GM18526 (cell line): ENCODE measurements around the gene CAPN6.

Source experiments
- POLR2A ChIP-seq: IDR thresholded peaks from 3 replicates; pipeline ENCODE4 v1.6.1; 2011; ENCODE audit not compliant: insufficient read length; ENCODE audit errors: extremely low read depth

The CAPN6 gene

DNA sequence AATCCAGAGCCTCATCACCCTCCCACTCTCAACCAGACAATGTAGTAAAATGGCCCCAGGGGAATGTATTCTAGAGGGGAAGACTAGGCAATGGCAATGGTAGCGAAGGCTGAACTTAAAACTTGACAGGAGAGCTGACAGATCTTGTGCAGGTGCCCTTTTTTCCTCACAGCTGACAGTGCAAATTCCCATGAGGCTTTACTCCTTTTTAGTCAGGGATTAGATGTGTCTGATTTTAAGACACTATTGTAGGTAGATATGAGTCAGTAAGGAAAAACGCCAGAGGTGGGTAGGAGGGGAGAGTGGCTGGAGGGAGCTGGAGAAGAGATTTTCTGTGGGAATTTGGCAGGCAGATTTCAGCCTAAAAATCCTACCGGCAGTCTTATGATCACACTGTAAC is 10.7 kb downstream of the CAPN6 start:
- no peak for TF ChIP-seq POLR2A

DNA sequence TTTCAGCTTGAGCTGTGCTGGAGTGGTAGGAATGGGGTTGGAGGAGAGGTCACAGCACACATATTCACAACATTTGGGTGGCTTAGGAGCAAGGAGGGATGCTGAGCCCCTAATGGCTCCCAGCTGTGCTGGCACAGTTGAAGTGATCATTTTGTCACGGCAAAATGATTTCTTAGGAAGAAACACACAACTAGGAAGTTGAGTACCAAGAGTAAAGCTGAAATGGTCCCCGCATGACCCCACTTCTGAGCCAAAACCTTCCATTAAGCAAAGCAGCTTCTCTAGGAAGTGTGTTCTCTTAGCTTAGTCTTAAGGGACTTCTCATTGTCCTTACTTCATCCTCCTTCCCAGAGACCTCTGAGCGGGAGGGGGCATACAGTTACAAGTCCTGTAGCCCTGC is 12.6 kb downstream of the CAPN6 start:
- TF ChIP-seq POLR2A, result no peak

DNA sequence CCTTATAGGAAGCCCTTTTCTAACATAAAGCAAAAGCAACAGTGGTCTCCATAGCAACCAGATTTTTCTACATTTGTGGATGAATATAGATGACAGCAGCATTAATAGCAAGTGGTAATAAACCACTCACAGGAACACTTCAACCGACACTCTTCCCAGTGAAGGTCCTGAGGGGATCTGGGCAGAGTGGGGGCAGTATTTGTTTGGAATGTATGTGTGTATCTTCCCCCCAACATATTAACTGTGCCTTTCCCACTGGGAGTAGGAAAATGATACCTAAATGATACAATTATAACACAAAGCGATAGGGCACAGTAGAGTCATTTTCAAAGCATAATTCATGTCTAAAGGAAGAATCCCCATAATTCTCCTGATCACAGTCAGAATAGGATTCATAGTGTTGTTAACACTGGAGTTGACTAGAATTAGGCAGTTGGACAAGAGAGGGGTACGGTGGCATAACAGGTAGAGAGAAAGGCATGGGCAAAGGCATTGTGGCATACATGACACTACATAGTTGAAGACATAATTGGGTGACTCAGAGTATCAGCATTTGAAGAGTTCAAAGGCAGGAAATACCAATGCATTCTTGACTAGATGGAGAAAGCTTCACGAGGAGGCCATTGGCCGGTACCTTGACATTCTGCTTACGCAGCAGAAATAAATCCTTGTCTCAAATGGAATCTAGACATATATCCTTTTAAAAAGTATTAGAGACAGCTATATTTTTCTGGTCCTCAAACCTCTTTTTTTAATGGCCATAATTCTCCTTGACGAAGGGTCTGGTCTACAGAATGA is 15.2 kb downstream of the CAPN6 start:
- no peak for TF ChIP-seq POLR2A

DNA sequence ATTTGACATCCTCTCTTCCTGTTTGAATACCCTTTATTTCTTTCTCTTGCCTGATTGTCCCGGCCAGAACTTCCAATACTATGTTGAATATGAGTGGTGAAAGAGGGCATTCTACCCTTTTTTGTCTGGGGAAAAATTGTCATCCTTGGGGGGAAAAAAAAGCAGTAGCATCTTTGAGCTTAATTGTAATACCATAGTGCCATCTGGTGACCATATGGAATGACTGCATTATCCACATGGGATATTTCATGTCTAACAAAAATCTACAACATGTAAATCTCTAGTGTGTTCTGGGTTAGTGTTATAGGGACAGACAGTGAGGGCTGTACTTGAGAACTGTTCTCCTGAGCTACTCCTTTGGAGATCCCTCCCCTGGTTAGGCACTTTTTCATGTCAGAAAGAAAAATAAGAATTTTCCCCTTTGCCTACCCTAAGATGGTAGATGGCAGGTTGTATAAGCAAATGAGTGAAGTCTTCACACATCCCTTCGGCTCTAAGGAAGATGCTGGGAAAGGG is 26.0 kb downstream of the CAPN6 start:
- no peak for TF ChIP-seq POLR2A

DNA sequence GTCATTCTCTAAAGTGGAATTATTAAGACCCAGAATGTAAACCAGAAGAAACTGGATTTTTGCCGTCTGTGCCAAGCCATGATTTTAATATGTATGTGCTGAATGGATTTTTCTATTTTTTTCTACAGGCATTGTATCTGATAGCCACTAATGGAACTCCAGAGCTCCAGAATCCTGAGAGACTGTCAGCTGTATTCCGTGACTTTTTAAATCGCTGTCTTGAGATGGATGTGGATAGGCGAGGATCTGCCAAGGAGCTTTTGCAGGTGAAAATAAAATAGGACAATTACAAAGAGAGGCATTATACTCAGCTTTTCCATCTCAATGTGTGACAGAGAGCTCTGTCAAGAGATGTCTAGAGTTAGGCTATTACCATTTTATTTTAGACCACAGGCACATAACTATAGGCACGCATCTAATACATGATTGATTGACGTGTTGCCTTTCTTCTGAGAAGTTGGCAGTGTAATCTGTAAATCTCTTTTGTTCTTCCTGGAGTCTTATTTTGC is 53.9 kb downstream of the CAPN6 start:
- TF ChIP-seq POLR2A, result no peak

DNA sequence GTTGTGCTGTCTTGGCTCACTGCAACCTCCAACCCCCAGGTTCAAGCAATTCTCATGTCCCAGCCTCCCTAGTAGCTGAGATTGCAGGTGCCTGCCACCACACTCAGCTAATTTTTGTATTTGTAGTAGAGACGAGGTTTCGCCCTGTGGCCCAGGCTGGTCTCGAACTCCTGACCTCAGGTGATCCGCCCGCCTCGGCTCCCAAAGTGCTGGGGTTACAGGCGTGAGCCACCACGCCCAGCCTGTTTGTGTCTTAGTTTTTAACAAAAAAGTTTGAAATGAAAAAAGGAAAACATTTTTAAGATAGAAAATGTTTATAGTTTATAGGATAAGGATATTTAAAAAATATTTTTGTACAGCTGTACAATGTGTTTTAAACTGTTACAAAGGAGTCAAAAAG is 62.4 kb downstream of the CAPN6 start:
- TF ChIP-seq POLR2A, result no peak

DNA sequence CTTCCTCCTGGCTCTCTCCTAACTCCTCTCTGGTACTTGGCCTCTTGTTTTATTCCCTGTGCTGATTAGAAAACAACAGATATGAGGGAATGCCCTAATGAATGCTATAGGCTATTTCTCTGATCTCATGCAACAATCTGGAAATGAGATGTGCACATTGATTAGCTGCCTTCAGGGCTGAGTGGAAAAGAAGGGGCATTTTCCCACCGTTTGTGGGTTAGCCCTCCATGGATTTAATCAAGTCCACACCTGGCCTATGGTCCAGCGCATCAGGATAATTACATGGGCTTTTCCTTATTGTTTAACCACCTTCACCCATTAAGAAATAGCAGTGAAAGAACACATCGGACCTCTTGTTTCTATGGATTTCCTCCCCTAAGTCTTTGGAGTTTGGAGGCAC is 70.0 kb downstream of the CAPN6 start:
- TF ChIP-seq POLR2A, result no peak

DNA sequence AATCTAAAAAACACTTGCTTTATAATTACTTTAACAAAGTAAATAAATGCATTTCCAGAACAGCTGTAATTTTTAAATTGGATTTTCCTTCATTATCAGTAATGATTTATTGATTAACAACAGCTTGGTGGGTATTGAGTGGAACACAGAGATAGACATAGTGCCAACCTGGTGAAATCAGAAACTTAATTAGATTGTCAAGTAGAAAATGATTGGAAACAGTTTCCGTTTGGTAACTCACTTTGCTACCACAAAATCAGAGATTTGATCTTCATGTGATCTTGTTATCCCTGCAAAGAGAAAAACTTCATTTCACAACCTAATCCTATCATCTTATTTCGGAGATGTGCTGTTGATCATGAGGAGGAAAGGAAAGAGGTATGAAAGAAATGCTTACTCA is 70.8 kb downstream of the CAPN6 start:
- no peak for TF ChIP-seq POLR2A
